Fibroblast of gingiva (primary cell): Measurements from ENCODE around the gene ARHGEF39.
A peak's percentile ranks its signal among the peaks of the same experiment; 100 is the strongest.

Source experiments
- DNase-seq: peaks from one replicate; pipeline ENCODE4 v3.0.0-alpha.2; 2011; ENCODE audit warnings: low read depth

ARHGEF39 gene, protein sequence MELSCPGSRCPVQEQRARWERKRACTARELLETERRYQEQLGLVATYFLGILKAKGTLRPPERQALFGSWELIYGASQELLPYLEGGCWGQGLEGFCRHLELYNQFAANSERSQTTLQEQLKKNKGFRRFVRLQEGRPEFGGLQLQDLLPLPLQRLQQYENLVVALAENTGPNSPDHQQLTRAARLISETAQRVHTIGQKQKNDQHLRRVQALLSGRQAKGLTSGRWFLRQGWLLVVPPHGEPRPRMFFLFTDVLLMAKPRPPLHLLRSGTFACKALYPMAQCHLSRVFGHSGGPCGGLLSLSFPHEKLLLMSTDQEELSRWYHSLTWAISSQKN

DNA sequence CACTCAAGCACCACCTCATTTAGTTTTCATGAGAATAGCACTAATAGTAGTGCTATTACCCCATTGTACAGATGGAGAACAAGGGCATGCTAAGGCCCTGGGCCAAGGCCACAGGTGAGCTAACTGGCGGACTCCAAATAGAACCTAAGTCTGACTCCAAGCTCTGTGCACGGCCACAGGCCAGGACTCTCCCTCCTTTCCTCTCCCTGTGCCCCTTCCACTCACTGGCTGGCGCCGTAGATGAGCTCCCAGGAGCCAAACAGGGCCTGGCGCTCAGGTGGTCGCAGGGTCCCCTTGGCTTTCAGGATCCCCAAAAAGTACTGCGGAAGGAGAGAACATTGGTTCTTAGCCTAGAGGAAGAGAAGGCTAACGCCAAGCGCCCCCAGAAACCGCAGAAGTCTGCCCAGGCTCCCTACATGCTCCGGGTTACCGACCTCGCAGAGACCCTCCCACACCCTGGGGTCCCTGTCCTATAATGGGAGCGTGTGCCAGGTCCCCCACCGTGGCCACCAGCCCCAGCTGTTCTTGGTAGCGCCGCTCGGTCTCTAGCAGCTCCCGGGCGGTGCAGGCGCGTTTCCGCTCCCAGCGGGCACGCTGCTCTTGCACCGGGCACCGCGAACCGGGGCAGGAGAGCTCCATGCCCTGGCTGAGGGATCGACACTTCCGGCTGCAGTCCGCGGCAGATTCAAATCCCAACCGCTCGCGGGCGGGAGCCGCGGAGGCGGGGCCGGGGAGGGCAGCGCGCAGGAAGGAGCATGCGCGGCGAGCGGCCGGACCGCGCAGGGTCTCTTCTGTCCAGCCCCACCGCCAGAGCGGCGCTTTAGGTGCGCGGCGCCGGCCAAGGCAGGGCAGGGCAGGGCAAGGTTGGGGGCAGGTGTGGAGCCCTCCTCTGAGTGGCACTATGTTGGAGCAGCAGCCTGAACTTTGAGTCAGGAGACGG lies at the start of gene ARHGEF39:
Gene ARHGEF39, minus strand, starts transcription at position 665 of the 940 bp plus-strand sequence. Its CDS starts 26 bp downstream, at position 639.
- peak; percentile 66 for DNase-seq

DNA sequence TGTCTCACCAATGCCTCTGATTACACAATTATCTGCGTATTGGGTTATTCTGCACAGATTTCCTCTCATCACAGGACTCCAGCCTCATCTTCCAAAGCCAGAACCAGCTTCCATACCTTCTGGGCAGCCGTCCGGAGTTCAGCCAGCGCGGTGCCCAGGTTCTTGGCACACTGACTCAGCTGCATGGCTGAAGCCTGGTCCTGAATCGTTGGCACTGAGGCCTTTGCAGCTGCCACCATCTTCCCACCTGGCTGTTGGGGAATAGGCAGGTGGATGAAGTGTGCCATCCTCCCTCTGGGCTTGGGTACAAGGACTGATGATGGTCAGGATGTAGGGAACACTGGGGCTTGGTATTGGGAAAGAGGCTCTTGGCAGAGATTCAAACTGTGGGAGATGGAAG lies 49.1 kb upstream of the ARHGEF39 start:
- DNase-seq, result no peak

DNA sequence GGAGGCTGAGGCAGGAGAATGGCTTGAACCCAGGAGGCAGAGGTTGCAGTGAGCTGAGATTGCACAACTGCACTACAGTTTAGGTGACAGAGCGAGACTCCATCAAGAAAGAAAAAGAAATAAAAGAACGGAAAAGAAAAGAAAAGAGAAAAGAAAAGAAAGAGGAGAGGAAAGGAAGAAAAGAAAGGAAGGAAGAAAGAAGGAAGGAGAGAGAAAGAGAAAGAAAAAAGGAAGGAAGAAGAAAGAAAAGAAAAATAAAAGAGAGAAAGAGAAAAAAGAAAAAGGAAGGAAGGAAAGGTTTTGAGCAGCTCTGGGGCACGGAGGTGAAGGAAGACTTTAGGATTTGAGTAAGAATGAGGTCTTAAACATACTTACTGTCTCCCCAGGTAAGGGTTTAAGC lies 48.6 kb upstream of the ARHGEF39 start:
- no peak for DNase-seq

DNA sequence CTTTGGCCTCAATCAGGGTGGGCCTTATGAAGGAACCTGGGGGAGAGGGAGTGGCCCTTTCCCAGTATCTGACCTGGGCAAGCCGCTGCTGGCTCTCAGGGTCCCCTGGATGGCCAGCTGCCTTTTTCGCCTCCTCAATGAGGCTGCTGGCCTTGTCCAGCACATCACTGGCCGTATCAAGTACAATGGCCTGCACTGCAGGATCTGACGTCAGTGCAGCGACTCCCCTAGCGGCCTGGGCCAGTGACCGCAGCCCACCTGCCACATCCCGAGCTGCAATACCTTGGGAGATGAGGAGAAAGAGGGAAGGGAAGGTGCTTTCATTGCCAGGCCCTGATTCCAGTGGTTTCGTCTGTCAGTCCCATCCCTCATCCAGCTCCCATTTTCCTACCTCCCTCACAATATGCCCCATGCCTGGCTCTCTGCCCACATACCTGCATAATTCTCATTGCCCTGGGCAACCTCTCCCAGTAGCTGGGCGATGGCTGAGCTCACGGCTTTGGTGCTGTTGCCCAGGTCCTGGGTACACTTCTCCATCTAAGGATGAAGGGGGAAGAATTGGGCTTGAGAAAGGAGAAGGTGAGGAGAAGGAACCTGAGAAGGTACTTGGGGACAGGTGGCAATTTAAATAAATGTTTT lies 47.9 kb upstream of the ARHGEF39 start:
- no peak for DNase-seq

DNA sequence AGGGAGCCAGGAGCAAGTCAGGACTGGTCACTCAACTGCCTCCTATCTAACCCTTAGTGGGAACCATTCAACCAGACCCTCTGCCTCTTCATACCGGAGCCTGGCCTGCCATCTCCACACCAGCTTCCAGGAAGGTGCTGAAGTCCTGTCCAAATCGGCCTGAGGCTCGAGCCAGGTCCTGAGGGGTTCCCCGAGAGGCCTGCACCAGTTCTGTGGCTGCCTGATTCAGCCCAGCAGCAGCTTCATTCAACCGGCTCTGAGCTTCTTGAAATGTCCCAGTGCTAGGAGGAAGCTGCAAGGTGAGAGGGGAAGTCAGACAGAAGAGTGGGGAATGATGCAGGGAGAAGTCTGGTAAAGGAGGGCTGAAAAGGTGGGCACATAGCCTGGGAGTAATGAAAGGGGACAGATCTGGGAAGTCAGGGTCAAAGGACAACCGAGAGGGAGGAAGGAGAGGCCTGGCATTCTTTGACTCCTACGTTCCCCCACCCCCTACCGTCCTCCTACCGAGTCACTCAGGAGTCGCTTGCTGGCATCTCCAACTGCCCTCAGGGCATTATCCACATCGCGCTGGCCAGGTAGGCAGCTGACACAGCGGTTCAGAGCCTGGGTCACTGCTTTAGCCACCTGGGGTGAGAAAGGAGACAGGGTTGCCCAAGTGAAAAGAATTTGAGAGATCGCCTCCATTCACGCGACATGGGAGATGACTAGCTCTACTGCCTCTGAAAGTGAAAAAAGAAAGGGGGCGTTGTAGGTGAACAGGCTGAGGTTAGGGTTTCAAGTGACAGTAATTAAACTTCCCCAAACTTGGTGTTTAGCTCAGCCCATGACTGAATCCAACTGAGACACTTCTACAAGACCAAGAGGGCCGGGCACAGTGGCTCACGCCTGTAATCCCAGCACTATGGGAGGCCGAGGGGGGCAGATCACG lies 46.8 kb upstream of the ARHGEF39 start:
- DNase-seq, result no peak

DNA sequence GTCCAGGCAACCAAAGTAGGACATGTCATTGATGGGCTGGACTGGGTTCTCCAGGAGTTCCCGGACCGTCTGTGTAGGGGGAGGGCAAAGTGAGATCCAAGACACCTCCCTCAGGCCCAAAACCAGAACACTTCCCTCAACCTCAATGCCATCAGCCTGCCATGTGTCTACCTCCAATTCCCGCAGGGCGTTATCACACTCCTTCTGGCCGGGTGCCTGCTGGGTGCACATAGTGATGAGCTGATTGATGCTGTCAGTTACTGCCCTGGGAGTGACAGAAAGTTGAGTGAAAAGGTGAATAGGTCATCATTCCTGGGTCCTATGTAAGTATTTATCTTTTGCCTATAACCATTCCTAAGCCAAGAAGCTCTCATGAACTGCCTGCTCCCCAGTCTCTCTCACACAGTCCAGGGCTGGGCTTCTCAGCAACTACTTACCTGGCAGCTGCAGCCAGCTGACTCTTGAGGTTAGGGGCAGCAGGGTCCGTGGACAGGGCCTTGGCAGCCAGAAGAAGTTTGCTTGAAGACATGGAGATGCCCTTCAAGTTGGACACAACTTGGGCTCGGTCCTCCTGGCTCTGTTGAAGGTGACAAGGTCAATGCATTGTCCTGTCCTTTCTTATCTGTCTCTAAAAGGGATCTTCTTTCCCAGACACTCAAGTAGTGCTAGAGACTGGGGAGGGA lies 46.0 kb upstream of the ARHGEF39 start:
- DNase-seq, result no peak

DNA sequence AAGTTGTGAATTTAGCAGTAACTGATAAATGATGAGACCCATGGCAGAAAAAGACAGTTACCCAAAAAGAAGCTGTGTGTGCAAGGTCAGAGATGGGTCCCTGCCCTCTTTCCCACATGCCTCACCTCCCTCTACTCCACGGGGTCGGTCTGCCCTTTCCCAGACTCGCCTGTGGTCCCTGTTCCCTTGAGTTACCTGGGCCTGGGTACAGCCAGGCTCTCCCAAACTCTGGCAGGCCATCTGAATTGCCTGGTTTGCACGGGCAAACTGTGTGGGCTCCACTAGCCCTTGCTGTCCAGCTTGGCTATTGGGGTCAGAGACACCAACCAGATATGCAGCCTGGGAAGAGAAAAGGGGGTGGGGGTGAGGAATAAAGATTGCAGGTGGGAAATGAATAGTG lies 43.2 kb upstream of the ARHGEF39 start:
- no peak for DNase-seq

DNA sequence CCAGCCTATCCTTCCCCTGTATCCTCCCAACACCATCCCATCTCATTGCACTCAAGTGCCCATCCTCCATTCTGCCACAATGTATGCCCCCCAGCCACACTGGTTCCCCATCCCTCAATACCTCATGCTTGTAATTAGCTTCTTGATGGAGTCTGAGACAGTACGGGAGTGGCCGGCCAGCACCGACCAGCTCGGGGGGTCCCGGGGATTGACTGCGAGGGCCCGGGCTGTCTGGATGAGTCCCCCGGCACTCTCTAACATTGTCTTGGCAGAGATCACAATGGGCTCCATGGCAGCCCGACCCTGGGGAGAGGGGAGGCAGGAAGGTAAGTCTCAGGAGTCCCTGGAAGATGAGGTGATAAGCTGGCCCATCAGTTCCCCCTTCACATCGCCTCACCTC lies 42.0 kb upstream of the ARHGEF39 start:
- DNase-seq, result no peak

DNA sequence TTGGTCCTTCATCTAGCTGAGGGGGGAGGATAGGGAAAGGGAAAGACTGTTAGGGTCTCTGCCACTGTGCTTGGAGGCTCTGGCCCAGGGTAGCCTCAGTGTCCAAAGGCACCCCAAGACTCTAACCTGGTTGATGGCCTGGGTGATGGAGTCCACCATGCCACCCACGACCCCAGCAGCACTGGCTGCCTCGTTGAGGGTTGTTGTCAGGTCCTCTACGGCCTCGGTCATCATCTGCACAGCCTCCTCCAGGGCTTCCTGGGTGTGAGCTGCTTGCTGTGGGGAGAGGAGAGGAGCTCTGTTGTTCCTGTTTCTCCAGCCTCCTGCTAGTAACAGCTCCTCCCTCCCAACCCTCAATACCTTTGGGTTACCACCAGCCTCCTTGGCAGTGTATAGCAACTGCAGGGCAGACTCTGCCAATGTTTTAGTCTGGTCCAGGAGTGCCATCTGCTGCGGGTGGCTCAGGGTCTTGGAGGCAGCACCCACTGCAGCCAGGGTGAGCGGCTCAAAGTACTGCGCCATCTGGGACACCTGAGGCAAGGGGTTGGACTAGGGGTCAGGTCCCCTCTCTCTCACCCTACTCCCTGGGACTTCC lies 40.9 kb upstream of the ARHGEF39 start:
- DNase-seq, result no peak

DNA sequence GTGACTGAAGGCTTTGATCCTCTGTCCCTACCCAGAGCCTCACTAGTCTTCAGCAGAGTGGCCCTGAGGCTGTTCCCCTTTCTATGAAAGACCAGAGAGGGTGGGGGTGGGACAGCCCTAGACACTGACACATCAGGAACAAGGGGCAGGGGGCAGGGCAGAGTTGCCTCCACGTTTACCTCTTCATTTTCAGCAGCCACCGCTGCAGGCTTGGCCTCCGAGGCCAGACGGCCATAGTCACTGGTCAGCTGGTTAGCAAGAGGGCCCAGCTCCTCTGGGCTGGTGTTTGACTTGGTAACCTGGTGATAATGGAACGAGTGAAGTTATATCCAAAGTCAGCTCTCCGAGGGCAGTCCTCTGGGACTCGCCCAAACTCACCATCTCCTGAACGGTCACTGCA lies 40.4 kb upstream of the ARHGEF39 start:
- DNase-seq, result no peak

DNA sequence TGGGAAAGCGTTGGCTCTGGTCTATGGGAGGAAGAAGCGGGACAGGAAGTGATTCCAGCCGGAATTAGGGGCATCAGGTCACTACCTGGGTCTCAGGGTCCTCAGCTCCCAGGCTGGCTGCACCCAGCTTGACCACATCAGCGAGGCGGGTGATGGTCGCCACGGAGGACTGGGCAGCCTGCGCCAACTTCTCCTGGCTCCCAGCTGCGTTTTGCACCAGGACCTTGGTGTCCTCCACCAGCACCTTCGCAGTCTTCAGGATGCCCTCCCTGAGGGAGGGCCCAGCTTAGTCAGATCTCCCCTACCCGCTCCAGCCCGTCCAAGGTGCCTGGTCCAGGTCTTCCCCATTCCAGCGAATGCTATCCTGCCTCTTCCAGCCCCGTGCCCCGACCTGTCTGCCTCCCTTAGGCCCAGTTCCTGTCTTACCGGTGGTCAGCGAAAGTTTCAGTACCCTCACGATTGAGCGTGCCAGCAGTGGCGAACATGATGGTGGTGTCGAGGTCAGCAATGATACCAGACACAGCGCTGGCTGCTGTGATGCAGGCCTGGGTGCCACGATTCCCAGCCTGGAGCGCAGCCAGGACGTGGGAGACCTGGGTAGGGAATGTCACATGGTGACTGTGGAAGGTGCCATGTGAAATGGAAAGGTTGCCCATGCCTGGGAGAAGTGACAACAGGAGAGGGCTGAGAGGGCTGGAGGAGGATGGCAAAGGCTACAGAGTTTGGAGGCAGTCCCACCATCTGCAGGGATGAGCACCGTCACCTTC lies 39.1 kb upstream of the ARHGEF39 start:
- no peak for DNase-seq

DNA sequence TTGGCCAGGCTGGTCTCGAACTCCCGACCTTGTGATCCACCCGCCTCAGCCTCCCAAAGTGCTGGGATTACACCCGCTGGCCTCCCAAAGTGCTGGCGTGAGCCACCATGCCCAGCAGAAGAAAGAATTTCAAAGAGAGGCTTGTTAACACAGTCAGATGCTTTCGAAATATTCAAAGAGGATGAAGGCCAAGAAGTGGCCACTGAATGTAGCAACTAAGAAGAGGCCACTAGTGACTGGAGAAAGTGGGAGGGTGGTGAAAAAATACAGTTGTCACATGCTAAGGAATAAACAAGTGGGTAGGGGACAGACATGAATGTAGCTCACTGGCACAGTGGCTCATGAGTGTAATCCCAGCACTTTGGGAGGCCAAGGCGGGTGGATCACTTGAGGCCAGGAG lies 37.7 kb upstream of the ARHGEF39 start:
- peak; percentile 62 for DNase-seq

DNA sequence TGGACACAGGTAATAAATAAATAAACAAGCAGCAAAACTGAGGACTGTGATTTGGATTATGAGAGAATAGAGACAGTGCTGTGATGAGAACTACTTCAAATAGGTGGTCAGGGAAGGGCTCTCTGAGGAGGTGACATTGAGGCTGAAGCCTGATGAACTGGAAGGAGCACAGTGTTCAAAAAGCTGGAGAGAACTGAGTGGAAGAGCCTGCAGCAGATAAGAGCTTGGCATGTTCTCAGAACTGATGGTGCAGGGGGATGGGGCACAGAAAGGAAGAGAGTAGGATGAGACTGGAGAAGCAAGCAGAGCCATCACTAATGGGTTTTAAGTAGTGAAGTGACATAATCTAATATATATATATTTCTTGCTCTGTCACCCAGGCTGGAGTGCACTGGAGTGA lies 35.9 kb upstream of the ARHGEF39 start:
- no peak for DNase-seq

DNA sequence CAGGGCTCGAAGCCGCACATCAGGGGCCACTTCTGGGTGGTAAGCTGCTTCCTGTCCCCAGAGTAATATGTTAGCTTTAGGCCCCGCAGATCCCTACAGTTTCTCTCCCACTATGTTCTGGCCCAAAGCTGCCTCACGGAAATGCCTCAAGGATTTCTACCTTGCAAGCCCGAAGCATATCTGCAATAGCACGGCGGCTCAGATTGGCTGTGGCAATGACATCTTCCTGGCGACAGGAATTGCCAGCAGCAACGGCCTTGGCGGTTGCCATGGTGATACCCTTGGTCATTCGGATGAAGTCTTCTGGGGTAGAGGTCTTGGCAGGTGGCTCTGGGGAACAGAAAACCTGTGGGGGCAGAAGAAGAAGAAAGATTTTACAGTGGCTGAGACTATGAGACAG lies 35.0 kb upstream of the ARHGEF39 start:
- DNase-seq, result no peak

DNA sequence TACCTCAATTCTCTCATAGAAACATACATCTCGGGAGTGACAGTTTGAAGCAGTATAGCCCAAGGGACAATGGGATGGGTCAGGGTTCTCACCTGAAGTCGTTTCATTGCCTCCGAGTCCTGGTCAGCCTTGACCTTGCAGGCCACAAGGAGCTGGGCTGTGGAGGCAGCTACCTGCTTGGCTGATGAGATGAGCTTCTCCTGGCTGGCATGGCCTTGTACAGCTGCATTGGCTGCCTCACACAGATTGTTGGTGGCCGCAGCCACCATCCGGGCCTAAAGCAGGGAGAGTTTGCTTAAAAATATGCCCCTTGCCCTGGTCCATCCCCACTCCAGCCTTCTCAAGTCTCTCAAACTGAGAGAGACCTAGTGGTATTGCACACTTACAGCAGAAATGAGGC lies 33.2 kb upstream of the ARHGEF39 start:
- DNase-seq, result no peak

DNA sequence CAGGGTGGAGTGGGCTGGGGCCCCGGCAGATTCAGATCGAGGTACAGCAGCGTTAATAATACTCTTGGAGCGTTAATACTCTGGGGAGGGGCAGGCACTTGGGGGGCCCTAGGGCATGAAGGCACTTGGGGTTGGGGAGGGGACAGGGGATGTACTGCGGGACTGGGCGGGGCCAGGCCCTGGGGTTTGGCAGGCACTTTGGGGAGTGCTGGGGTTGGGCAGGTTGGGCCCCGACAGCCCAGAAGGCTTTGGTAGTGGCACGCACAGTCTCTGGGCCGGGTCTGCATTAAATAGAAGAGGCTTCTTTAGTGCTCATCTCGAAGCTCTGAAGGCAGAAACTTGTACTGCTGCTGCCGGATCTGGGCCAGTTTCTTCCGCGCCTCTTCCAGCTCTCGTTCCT lies 32.5 kb upstream of the ARHGEF39 start:
- no peak for DNase-seq

DNA sequence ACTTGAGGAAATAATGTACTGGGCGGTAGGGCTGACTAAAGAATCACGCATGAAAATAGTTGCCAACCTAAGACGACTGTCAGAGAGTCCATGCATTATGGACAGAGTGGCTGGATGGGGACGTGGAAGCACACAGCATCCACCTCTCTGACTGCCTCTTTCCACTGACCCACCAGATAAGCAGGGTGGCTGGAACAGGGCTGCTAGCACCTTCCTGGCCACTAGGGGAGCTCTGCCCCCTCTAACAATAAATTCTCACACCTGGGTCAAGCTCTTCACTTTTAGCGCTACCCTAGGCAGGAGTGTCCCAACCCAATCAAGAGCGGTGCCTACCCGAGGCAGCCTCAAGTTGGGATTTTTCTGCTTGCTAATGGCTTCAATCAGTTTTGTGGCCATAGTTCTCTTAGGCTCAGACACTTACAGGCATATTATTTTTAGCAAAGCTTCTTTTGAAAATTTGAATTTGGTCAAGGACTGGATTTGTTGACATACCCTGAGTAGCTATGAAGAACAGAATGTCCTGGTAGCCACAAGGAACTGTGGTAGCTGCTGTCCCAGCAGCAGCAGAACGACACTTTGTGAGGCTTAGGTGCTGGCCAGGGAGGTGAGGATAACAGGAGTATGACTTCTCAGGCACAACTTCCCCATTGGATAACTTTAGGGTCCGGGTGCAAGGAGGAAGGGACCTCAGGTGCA lies 31.7 kb upstream of the ARHGEF39 start:
- DNase-seq, result peak; percentile 31

DNA sequence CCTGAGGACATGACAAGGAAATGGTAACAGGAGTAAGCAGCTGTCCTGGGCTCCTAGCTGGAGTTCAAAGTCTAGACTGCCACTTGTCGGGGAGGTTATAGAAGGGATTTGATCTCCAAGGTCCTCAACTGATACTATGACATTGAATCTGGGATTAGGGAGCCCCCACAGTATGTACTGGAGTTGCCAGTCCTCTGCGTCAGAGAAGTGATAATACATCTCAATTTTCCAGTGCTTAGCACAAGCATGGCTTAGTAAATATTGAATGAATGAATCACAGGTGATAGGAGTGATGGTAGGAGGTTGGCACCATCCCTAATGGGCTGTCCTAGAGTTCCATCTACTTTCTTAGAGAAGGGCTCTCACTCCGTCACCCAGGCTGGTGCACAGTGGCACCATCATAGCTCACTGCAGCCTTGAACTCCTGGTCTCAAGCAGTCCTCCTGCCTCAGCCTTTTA lies 31.0 kb upstream of the ARHGEF39 start:
- no peak for DNase-seq

DNA sequence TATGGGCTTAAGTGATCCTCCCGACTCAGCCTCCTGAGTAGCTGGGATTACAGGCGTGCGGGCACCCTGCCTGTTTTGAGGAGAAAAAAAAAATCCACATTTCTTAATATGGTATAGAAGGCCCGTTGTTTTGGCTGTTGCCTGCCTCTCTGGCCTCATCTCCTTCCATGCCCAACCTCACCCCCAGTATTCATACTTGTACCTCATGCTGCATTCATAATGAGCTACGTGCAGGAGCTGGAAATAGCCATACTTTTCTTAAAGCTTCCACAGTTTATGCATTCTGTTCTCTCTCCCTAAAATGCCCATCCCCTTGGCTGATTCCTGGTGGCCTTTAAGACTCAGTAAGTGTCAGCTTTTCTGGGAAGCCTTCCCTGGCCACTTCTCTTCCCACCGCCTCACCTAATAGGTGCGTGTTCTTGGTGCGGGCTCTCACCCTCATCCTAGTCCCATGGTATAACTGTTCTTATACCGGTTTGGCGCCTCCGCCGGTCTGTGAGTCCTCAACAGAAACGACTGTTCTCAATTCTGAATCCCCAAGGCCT lies 26.8 kb upstream of the ARHGEF39 start:
- DNase-seq, result no peak
